ENCODE data around the gene SPINK5.

SPINK5 gene

GRCh38 chr5:148177207-148177606, 113.4 kb downstream of the SPINK5 start:
- DNase-seq (ENCODE audit: low read depth): no peak

DNA sequence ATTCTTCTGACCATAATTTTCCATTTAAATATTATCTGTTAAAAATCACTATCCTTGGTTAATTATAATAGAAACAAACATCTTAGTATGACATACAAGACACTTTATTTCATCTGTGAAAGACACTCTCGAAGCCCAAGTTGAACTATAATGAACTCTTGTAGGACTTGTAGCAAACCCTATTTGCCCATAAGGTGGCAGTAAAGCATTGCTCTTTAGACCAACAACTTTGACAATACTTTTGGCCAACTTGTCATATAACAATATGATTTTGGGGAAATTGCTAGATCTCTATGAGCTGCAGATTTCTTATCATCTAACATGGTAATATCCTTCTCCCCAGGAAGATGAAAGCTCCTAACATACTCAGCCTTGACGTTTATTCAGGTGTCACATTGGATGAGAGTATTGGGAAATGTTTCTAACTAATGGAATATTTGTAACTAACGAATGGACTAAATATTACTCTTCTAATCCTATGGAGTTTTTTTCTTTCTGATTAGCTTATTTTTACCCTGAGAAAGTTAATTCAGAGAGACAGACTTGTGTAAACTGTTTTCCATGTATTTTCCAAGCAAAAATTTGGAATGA, 115.5 kb downstream of the SPINK5 start:
- no peak for DNase-seq (ENCODE audit: low read depth)

DNA sequence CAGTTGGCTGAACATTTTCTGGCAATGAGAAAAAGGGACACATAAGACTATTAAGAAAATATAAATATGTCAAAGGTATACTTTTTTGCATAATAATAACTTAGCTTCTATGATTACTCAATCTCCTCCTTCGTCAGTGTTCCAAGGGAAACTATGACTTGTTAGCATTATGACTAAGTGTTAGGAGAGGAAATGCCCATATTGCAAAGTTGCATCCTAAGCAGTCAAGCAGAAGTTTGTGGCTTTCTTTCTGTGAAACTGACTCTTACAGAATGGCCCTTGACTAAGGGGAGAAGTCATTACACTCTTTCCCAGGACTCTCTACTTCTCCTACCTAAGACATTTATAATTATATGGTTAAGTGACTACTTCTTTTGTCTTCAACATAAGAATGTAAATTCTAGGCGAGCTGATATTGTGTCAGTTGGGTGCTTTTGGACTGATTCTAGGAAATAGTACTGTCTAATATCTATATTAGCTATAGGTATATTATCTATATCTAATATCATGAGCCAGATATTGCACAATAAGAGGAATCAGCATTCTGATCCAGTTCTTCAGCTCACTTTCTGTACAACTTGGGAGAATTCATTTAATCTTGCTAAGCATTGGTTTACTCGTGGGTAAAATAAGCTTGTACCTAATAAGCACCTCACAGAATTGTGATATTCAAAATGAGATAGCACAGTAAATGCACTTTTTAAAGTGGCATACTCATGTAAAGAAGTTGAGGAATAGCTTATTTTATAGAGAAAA, 122.6 kb downstream of the SPINK5 start:
- DNase-seq (ENCODE audit: low read depth): no peak
